HepG2 (cell line): Measurements from ENCODE around the gene NGRN. TPM values are rescaled to one million over a fixed set of nuclear protein-coding genes. Genes with fewer than 3 reads are reported as not detected.
A peak's percentile ranks its signal among the peaks of the same experiment; 100 is the strongest.

Experiments used
- ARNT2 ChIP-seq: sonication (generic); formaldehyde crosslinking; IDR thresholded peaks from 2 replicates; pipeline ENCODE4 v1.8.0; 2022; ENCODE audit warnings: mild to moderate bottlenecking, low read depth, missing genetic modification reagents, moderate library complexity
- FOXA1 ChIP-seq, 2 experiments: fragments of 450-650 bp in 1 of 2; sonication (generic) in 1 of 2; formaldehyde crosslinking in 1 of 2; IDR thresholded peaks; 2 replicates each; pipeline versions ENCODE4 v1.4.0 to v1.6.1; 2016 to 2020; ENCODE audit warnings: missing genetic modification reagents in 1 of 2
- KLF16 ChIP-seq, 2 experiments: sonication (generic) in 1 of 2; formaldehyde crosslinking in 1 of 2; IDR thresholded peaks; 2 replicates each; pipeline versions ENCODE4 v1.6.1 to v1.8.0; 2016 to 2023; ENCODE audit warnings: missing genetic modification reagents in 2 of 2, missing compliant biosample characterization in 1 of 2
- MED8 ChIP-seq: sonication (generic); formaldehyde crosslinking; IDR thresholded peaks from 2 replicates; pipeline ENCODE4 v1.8.1; 2023; ENCODE audit warnings: mild to moderate bottlenecking, missing genetic modification reagents; ENCODE audit not compliant: insufficient replicate concordance
- NR0B2 ChIP-seq: sonication (generic); formaldehyde crosslinking; IDR thresholded peaks from 2 replicates; pipeline ENCODE4 v1.4.0; 2020; ENCODE audit warnings: mild to moderate bottlenecking, missing genetic modification reagents
- RCOR2 ChIP-seq: IDR thresholded peaks from 2 replicates; pipeline ENCODE4 v1.6.1; 2016; ENCODE audit warnings: missing biosample characterization, missing genetic modification reagents
- RORA ChIP-seq: sonication (generic); formaldehyde crosslinking; IDR thresholded peaks from 2 replicates; pipeline ENCODE4 v1.5.0; 2020; ENCODE audit warnings: mild to moderate bottlenecking, missing genetic modification reagents, moderate library complexity
- TBL1XR1 ChIP-seq: fragments of 150-350 bp; IDR thresholded peaks from 2 replicates; pipeline ENCODE4 v1.6.1; 2014; ENCODE audit warnings: borderline replicate concordance, low read length; ENCODE audit not compliant: partially characterized antibody
- ZFP82 ChIP-seq: sonication (generic); formaldehyde crosslinking; IDR thresholded peaks from 2 replicates; pipeline ENCODE4 v1.5.1; 2020; ENCODE audit warnings: mild to moderate bottlenecking, missing genetic modification reagents, borderline replicate concordance
- ZNF253 ChIP-seq: sonication (generic); formaldehyde crosslinking; IDR thresholded peaks from 2 replicates; pipeline ENCODE4 v1.8.0; 2022; ENCODE audit warnings: mild to moderate bottlenecking, missing genetic modification reagents, borderline replicate concordance
- ZNF317 ChIP-seq: sonication (generic); formaldehyde crosslinking; IDR thresholded peaks from 2 replicates; pipeline ENCODE4 v1.5.0; 2020; ENCODE audit warnings: mild to moderate bottlenecking, missing genetic modification reagents
- ZNF34 ChIP-seq: sonication (generic); formaldehyde crosslinking; IDR thresholded peaks from 2 replicates; pipeline ENCODE4 v1.4.0; 2020; ENCODE audit warnings: mild to moderate bottlenecking, missing genetic modification reagents, borderline replicate concordance
- ZNF619 ChIP-seq: sonication (generic); formaldehyde crosslinking; IDR thresholded peaks from 2 replicates; pipeline ENCODE4 v1.4.0; 2020; ENCODE audit warnings: mild to moderate bottlenecking, missing genetic modification reagents
- ZSCAN31 ChIP-seq: sonication (generic); formaldehyde crosslinking; IDR thresholded peaks from 2 replicates; pipeline ENCODE4 v1.5.0; 2020; ENCODE audit warnings: low read depth, mild to moderate bottlenecking, missing genetic modification reagents
- polyA plus RNA-seq, 8 experiments: library from polyadenylated mRNA; depleted of rRNA in 3 of 8; stranded (reverse) in 7 of 8; unstranded in 1 of 8; fragments of >200 nt; fragmentation: Illumina TruSeq in 4 of 8; extraction: Trizol in 4 of 8; gene quantifications; 2 replicates each; pipeline versions ENCODE4 v1.2.1 to v1.2.3, GENCODE V29; 2011 to 2016; ENCODE audit warnings: low read depth in 4 of 8, missing spikeins in 1 of 8, mixed read lengths in 1 of 8; ENCODE audit not compliant: insufficient read depth in 1 of 8
- total RNA-seq, 5 experiments: library from RNA; depleted of rRNA; stranded (reverse); fragments of >200 nt; fragmentation: Illumina TruSeq; extraction: Trizol; gene quantifications; 2 replicates each; pipeline ENCODE4 v1.2.3, GENCODE V29; 2016; ENCODE audit warnings: low read depth in 1 of 5
- TF ChIP-seq, protein P1 (sequence below): sonication (generic); formaldehyde crosslinking; IDR thresholded peaks from 2 replicates; pipeline ENCODE4 v1.4.0; 2020; ENCODE audit warnings: missing genetic modification reagents, borderline replicate concordance
- TF ChIP-seq, protein P2 (sequence below): sonication (generic); formaldehyde crosslinking; IDR thresholded peaks from 2 replicates; pipeline ENCODE4 v1.4.0; 2020; ENCODE audit warnings: mild to moderate bottlenecking, missing genetic modification reagents

The NGRN gene
- total and polyA plus RNA-seq, 2 of the 13 experiments (the other 11 are each of a cell fraction or from before 2014, with no cell fraction given) = 39.8 to 63.7 TPM

GRCh38 chr15:90249203-90249863 lies 16.1 kb upstream of the NGRN start, which contains the start of gene TTLL13 (continued):
- TF ChIP-seq ARNT2 (peak; percentile 82), MED8 (peak; percentile 51), ZNF34 (CRISPR knock-in tag) (no peak), ZNF253 (CRISPR knock-in tag) (no peak), ZSCAN31 (no peak), ZNF317 (peak; percentile 51; the same call in 1 of the 2 replicates), FOXA1 (IDR thresholded peaks at IDR 0.05) (no peak), FOXA1 (CRISPR knock-in tag; IDR thresholded peaks at IDR 0.05) (no peak), RCOR2 (CRISPR knock-in tag) (peak; percentile 35; the same call in 1 of the 2 replicates), TBL1XR1 (no peak), ZNF619 (CRISPR knock-in tag) (peak; percentile 87; the same call in 1 of the 2 replicates), NR0B2 (CRISPR knock-in tag) (peak; percentile 85), KLF16 (CRISPR knock-in tag; IDR thresholded peaks at IDR 0.05) (peak in 1 of 2 experiments; percentile 46; a peak in 1 of 4 replicates), ZFP82 (no peak), RORA (CRISPR knock-in tag) (no peak)
- TF ChIP-seq, protein P1, sequence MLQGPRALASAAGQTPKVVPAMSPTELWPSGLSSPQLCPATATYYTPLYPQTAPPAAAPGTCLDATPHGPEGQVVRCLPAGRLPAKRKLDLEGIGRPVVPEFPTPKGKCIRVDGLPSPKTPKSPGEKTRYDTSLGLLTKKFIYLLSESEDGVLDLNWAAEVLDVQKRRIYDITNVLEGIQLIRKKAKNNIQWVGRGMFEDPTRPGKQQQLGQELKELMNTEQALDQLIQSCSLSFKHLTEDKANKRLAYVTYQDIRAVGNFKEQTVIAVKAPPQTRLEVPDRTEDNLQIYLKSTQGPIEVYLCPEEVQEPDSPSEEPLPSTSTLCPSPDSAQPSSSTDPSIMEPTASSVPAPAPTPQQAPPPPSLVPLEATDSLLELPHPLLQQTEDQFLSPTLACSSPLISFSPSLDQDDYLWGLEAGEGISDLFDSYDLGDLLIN (CRISPR knock-in tag) = no peak
- TF ChIP-seq, protein P2, sequence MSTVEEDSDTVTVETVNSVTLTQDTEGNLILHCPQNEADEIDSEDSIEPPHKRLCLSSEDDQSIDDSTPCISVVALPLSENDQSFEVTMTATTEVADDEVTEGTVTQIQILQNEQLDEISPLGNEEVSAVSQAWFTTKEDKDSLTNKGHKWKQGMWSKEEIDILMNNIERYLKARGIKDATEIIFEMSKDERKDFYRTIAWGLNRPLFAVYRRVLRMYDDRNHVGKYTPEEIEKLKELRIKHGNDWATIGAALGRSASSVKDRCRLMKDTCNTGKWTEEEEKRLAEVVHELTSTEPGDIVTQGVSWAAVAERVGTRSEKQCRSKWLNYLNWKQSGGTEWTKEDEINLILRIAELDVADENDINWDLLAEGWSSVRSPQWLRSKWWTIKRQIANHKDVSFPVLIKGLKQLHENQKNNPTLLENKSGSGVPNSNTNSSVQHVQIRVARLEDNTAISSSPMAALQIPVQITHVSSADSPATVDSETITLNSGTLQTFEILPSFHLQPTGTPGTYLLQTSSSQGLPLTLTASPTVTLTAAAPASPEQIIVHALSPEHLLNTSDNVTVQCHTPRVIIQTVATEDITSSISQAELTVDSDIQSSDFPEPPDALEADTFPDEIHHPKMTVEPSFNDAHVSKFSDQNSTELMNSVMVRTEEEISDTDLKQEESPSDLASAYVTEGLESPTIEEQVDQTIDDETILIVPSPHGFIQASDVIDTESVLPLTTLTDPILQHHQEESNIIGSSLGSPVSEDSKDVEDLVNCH (CRISPR knock-in tag) = no peak
